Measurements from ENCODE around the gene IL21. TPM values are rescaled to one million over a fixed set of nuclear protein-coding genes. Genes with fewer than 3 reads are reported as not detected.

Gene IL21
- polyA plus RNA-seq, 1 donor (not counting 4 experiments of a cell fraction or from before 2014, with no cell fraction given), result not detected

DNA sequence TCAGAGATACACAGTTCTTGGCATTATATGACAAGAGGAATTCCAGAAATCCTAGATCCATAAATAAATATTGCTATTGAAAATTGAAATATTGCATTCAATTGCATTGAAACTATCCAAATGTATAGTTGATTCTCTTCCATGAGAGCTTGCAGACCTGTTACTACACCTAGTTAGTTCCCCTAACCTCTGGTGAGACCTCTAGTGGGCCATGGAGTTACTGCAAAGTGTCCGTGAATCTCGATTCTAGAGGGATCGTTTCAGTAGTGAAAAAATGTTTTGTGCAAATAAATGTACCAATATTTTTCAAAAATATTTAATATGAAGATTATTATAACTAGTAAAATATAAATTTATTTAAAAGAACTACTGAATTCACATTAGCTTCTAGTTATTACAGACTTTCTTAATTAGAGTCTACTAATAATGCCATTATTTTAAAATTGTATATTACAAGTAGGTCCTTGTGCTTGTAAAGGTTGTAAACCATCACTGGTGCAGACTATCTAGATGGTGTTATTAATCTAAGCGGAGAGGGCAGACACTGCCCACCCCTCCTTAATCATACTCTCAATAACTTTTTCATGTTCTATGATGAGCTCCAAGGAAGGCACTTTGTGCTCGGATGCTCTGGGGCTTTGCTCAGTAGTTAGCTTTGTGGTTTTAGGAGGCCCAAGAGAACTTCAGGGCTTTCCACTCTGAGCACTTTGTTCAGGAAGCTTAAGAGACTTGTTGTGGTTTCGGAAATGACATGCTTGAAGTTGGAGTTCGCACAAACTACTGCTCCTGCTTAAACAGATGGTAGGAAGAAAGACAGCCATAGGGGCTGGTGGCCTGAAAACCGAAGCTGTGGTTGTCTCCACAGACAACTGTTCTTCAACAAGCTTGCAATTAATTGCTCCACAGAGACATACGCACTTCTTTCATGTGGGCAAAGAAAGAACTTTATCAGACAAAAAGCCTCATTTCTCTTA, 42.8 kb downstream of the IL21 start:
- H3K9me1 ChIP-seq (ENCODE audit: control insufficient read depth, extremely low read depth, insufficient read depth, low read length), result no peaks in the 10 kb centered on the region
- DNase-seq (ENCODE audit: low read depth, low spot score) (no peak), FAIRE-seq (peak; percentile 61)
- no peak overlapping the region for H3K9ac ChIP-seq (ENCODE audit: control insufficient read depth, extremely low read depth, insufficient read depth, low read length)
- H3K4me1 ChIP-seq (ENCODE audit: control insufficient read depth, extremely low read depth, insufficient read depth, low read length), result no peaks in the 10 kb centered on the region
- H4K20me1 ChIP-seq (ENCODE audit: control insufficient read depth, extremely low read depth, insufficient read depth, low read length), result no peaks in the 10 kb centered on the region
- no peak overlapping the region for H3K27ac ChIP-seq (ENCODE audit: control insufficient read depth, insufficient read depth, low read length)
- no peak overlapping the region for H3K4me2 ChIP-seq (ENCODE audit: control insufficient read depth, extremely low read depth, insufficient read depth, low read depth, low read length)
- TF ChIP-seq EZH2 (IDR thresholded peaks at IDR 0.05; ENCODE audit: low read length), result no peak
- TF ChIP-seq, protein P1, sequence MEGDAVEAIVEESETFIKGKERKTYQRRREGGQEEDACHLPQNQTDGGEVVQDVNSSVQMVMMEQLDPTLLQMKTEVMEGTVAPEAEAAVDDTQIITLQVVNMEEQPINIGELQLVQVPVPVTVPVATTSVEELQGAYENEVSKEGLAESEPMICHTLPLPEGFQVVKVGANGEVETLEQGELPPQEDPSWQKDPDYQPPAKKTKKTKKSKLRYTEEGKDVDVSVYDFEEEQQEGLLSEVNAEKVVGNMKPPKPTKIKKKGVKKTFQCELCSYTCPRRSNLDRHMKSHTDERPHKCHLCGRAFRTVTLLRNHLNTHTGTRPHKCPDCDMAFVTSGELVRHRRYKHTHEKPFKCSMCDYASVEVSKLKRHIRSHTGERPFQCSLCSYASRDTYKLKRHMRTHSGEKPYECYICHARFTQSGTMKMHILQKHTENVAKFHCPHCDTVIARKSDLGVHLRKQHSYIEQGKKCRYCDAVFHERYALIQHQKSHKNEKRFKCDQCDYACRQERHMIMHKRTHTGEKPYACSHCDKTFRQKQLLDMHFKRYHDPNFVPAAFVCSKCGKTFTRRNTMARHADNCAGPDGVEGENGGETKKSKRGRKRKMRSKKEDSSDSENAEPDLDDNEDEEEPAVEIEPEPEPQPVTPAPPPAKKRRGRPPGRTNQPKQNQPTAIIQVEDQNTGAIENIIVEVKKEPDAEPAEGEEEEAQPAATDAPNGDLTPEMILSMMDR (optimal IDR thresholded peaks at IDR 0.05 in 1 of 3, IDR thresholded peaks at IDR 0.05 in 1 of 3, conservative IDR thresholded peaks at IDR 0.05 in 1 of 3; ENCODE audit: extremely low read depth in 1 of 3, insufficient read depth in 2 of 3, low read length in 3 of 3), result peak; percentile 65 to 72 (median 72)
- no peaks in the 10 kb centered on the region for H3K79me2 ChIP-seq (ENCODE audit: control insufficient read depth, insufficient read depth, low read length)
- no peaks in the 10 kb centered on the region for H3K27me3 ChIP-seq (ENCODE audit: control insufficient read depth, extremely low read depth, insufficient read depth, low read length)
- no peak overlapping the region for H2AFZ ChIP-seq (ENCODE audit: control insufficient read depth, low read length)
- no peaks in the 10 kb centered on the region for H3K9me3 ChIP-seq (ENCODE audit: control insufficient read depth, low read depth, low read length)
- H3K4me3 ChIP-seq (ENCODE audit: control insufficient read depth in 2 of 3, extremely low read depth in 1 of 3, insufficient read depth in 2 of 3, low read depth in 1 of 3, low read length in 3 of 3), result no peak overlapping the region
- dilution Hi-C loops (cut with MboI; ENCODE audit: extremely low pct_ligation_motif_present, low sequenced_read_pairs), result no loop called here
- H3K36me3 ChIP-seq (ENCODE audit: control insufficient read depth in 2 of 2, extremely low read depth in 1 of 2, insufficient read depth in 2 of 2, low read length in 2 of 2), result no peaks in the 10 kb centered on the region

DNA sequence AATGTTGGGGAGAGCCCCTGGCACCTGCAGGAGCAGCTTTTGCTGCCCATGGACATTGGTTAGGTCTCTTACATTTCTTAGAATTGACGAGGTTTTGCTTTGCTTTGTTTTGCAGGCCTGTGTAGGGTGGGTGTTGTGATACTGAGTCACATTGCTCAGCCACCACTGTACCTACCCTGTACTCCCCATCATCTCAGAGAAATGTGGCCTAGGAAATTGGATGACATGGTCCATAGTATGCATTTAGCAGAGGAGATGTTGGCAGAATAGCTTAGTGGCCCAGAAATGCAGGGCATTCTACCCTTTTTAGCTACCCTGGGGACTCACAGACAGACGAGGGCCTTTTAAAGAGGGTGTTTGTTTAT, 43.7 kb downstream of the IL21 start:
- dilution Hi-C loops (cut with MboI; ENCODE audit: extremely low pct_ligation_motif_present, low sequenced_read_pairs), result no loop called here
- Histone ChIP-seq H3K4me1 (ENCODE audit: control insufficient read depth, extremely low read depth, insufficient read depth, low read length) (no peaks in the 10 kb centered on the region), H3K9me3 (ENCODE audit: control insufficient read depth, low read depth, low read length) (no peaks in the 10 kb centered on the region), H3K36me3 (ENCODE audit: control insufficient read depth in 2 of 2, extremely low read depth in 1 of 2, insufficient read depth in 2 of 2, low read length in 2 of 2) (no peaks in the 10 kb centered on the region), H3K79me2 (ENCODE audit: control insufficient read depth, insufficient read depth, low read length) (no peaks in the 10 kb centered on the region), H2AFZ (ENCODE audit: control insufficient read depth, low read length) (no peak overlapping the region), H3K27ac (ENCODE audit: control insufficient read depth, insufficient read depth, low read length) (no peak overlapping the region), H3K9ac (ENCODE audit: control insufficient read depth, extremely low read depth, insufficient read depth, low read length) (no peak overlapping the region), H3K4me3 (ENCODE audit: control insufficient read depth in 2 of 3, extremely low read depth in 1 of 3, insufficient read depth in 2 of 3, low read depth in 1 of 3, low read length in 3 of 3) (no peak overlapping the region), H3K4me2 (ENCODE audit: control insufficient read depth, extremely low read depth, insufficient read depth, low read depth, low read length) (no peak overlapping the region), H3K27me3 (ENCODE audit: control insufficient read depth, extremely low read depth, insufficient read depth, low read length) (no peaks in the 10 kb centered on the region), H4K20me1 (ENCODE audit: control insufficient read depth, extremely low read depth, insufficient read depth, low read length) (no peaks in the 10 kb centered on the region), H3K9me1 (ENCODE audit: control insufficient read depth, extremely low read depth, insufficient read depth, low read length) (no peaks in the 10 kb centered on the region)
- no peak for FAIRE-seq
- DNase-seq (ENCODE audit: low read depth, low spot score), result no peak
- TF ChIP-seq EZH2 (IDR thresholded peaks at IDR 0.05; ENCODE audit: low read length), result no peak
- TF ChIP-seq, protein P1 (optimal IDR thresholded peaks at IDR 0.05 in 1 of 3, IDR thresholded peaks at IDR 0.05 in 1 of 3, conservative IDR thresholded peaks at IDR 0.05 in 1 of 3; ENCODE audit: extremely low read depth in 1 of 3, insufficient read depth in 2 of 3, low read length in 3 of 3), result no peak

Data from keratinocyte (primary cell).